ENCODE measurements around the gene SETD1A. TPM values are rescaled to one million over a fixed set of nuclear protein-coding genes. Genes with fewer than 3 reads are reported as not detected.

SETD1A gene
- total and polyA plus RNA-seq, 9 of the 15 experiments (the other 6 are each of a cell fraction or from before 2014, with no cell fraction given), result 0.08 to 36.0 (median 4.2) TPM

DNA sequence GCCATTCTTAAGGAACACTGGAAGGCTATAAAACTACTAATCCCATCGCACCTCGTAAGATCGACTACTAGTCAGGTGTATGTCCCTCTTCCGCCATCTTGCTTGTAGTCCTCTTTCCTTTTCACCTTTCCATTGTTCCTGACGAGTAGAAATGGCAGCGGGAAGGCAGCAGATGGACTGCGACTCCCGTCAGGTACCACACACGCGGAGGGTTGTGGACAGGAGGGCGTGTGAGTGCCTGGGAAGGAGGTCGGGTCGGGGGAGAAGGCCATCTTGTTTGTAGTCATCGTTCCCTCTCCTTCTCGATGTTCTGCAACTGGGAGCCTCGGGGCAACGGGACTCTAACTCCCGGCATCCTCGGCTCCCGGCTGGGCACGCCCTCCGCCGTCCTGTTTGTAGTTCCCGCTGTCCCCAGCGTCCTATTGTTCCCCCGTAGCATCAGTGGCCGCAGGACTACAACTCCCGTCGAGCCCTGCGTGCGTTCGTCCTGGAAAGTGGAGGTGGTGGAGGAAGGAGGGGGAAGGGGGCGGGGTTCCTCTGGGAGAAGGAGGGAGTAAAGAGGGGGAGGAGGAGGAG is 34.5 kb upstream of the SETD1A start (continued):
- TF ChIP-seq, protein P1, sequence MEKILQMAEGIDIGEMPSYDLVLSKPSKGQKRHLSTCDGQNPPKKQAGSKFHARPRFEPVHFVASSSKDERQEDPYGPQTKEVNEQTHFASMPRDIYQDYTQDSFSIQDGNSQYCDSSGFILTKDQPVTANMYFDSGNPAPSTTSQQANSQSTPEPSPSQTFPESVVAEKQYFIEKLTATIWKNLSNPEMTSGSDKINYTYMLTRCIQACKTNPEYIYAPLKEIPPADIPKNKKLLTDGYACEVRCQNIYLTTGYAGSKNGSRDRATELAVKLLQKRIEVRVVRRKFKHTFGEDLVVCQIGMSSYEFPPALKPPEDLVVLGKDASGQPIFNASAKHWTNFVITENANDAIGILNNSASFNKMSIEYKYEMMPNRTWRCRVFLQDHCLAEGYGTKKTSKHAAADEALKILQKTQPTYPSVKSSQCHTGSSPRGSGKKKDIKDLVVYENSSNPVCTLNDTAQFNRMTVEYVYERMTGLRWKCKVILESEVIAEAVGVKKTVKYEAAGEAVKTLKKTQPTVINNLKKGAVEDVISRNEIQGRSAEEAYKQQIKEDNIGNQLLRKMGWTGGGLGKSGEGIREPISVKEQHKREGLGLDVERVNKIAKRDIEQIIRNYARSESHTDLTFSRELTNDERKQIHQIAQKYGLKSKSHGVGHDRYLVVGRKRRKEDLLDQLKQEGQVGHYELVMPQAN (IDR thresholded peaks at IDR 0.05; ENCODE audit: borderline replicate concordance), result no peak; the same call in 1 of the 2 replicates
- TF ChIP-seq SAFB (IDR thresholded peaks at IDR 0.05; ENCODE audit: borderline replicate concordance, low read depth, low read length) (no peak), MBD2 (IDR thresholded peaks at IDR 0.05; ENCODE audit: borderline replicate concordance, low read depth) (peak; percentile 99), SLC30A9 (CRISPR knock-in tag; IDR thresholded peaks at IDR 0.05) (no peak), ARNT (IDR thresholded peaks at IDR 0.05) (peak in 1 of 2 experiments; percentile 73; a peak in 1 of 4 replicates), ZNF217 (CRISPR knock-in tag; IDR thresholded peaks at IDR 0.05) (no peak), ZNF239 (CRISPR knock-in tag; IDR thresholded peaks at IDR 0.05) (peak; percentile 67), ETV1 (tag; conservative IDR thresholded peaks at IDR 0.05; ENCODE audit: low read depth) (peak; percentile 45), HDAC1 (IDR thresholded peaks at IDR 0.05) (peak in 1 of 2 experiments; percentile 47; a peak in 1 of 4 replicates), LCOR (CRISPR knock-in tag; IDR thresholded peaks at IDR 0.05) (0 out of 2 replicates have a peak, but pooled peaks have one; percentile 28), ZNF232 (CRISPR knock-in tag; IDR thresholded peaks at IDR 0.05) (no peak), SIN3B (IDR thresholded peaks at IDR 0.05; ENCODE audit: low read depth) (peak; percentile 86; the same call in 1 of the 2 replicates), ZNF121 (CRISPR knock-in tag; conservative IDR thresholded peaks at IDR 0.05) (no peak), FOXK1 (CRISPR knock-in tag; IDR thresholded peaks at IDR 0.05; ENCODE audit: borderline replicate concordance) (no peak), ZNF224 (CRISPR knock-in tag; IDR thresholded peaks at IDR 0.05) (no peak), DMBX1 (CRISPR knock-in tag; IDR thresholded peaks at IDR 0.05; ENCODE audit: borderline replicate concordance) (peak; percentile 94), IRF2 (CRISPR knock-in tag; IDR thresholded peaks at IDR 0.05) (no peak), ZNF140 (CRISPR knock-in tag; IDR thresholded peaks at IDR 0.05) (0 out of 2 replicates have a peak, but pooled peaks have one; percentile 19), YBX1 (IDR thresholded peaks at IDR 0.05) (no peak), ZNF384 (IDR thresholded peaks at IDR 0.05; ENCODE audit: low read depth, low read length) (no peak)
- TF ChIP-seq, protein P2, sequence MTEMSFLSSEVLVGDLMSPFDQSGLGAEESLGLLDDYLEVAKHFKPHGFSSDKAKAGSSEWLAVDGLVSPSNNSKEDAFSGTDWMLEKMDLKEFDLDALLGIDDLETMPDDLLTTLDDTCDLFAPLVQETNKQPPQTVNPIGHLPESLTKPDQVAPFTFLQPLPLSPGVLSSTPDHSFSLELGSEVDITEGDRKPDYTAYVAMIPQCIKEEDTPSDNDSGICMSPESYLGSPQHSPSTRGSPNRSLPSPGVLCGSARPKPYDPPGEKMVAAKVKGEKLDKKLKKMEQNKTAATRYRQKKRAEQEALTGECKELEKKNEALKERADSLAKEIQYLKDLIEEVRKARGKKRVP (CRISPR knock-in tag; IDR thresholded peaks at IDR 0.05), result peak; percentile 65
- TF ChIP-seq, protein P3, sequence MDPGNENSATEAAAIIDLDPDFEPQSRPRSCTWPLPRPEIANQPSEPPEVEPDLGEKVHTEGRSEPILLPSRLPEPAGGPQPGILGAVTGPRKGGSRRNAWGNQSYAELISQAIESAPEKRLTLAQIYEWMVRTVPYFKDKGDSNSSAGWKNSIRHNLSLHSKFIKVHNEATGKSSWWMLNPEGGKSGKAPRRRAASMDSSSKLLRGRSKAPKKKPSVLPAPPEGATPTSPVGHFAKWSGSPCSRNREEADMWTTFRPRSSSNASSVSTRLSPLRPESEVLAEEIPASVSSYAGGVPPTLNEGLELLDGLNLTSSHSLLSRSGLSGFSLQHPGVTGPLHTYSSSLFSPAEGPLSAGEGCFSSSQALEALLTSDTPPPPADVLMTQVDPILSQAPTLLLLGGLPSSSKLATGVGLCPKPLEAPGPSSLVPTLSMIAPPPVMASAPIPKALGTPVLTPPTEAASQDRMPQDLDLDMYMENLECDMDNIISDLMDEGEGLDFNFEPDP (CRISPR knock-in tag; IDR thresholded peaks at IDR 0.05), result no peak
- TF ChIP-seq, protein P4, sequence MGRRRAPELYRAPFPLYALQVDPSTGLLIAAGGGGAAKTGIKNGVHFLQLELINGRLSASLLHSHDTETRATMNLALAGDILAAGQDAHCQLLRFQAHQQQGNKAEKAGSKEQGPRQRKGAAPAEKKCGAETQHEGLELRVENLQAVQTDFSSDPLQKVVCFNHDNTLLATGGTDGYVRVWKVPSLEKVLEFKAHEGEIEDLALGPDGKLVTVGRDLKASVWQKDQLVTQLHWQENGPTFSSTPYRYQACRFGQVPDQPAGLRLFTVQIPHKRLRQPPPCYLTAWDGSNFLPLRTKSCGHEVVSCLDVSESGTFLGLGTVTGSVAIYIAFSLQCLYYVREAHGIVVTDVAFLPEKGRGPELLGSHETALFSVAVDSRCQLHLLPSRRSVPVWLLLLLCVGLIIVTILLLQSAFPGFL (CRISPR knock-in tag; IDR thresholded peaks at IDR 0.05), result no peak
- TF ChIP-seq, protein P5, sequence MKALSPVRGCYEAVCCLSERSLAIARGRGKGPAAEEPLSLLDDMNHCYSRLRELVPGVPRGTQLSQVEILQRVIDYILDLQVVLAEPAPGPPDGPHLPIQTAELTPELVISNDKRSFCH (CRISPR knock-in tag; IDR thresholded peaks at IDR 0.05), result no peak
- TF ChIP-seq, protein P5 (tag; IDR thresholded peaks at IDR 0.05), result peak; percentile 88
